WTC11 (cell line): ENCODE data around the gene ANO2. TPM values are rescaled to one million over a fixed set of nuclear protein-coding genes. Genes with fewer than 3 reads are reported as not detected.

ENCODE experiments used
- ATAC-seq: fragments of 200-7000 bp; cut with Tn5 transposase; 2 replicates; pipeline ENCODE4 v1.10.0; 2021; ENCODE audit warnings: mild to moderate bottlenecking, moderate library complexity
- CTCF ChIA-PET: fragments of 300-600 bp; sonication (Branson Sonifier 250); formaldehyde crosslinking; loops from one replicate; lab custom pipeline; 2021; ENCODE audit warnings: antibody characterized with exemption; lab: Charles Lee
- POLR2A ChIA-PET: fragments of 350-600 bp; sonication (Branson Sonifier 250); formaldehyde crosslinking; loops from one replicate; lab custom pipeline; 2021; ENCODE audit warnings: antibody characterized with exemption; lab: Charles Lee
- DNase-seq: peaks from one replicate; pipeline ENCODE4 v3.0.0; 2021; ENCODE audit warnings: low spot score
- H3K27ac Mint-ChIP-seq: 2 replicates; pipeline ENCODE4 v1.8.0; 2021; ENCODE audit warnings: mixed read lengths
- H3K27me3 Mint-ChIP-seq: 2 replicates; pipeline ENCODE4 v1.8.0; 2021; ENCODE audit warnings: low read depth, mild to moderate bottlenecking, moderate library complexity, mixed read lengths
- H3K36me3 Mint-ChIP-seq: 2 replicates; pipeline ENCODE4 v1.8.0; 2021; ENCODE audit warnings: mixed read lengths
- H3K4me1 Mint-ChIP-seq: 2 replicates; pipeline ENCODE4 v1.8.0; 2022; ENCODE audit warnings: mixed read lengths
- H3K4me3 Mint-ChIP-seq: 2 replicates; pipeline ENCODE4 v1.8.0; 2021; ENCODE audit warnings: mild to moderate bottlenecking, moderate library complexity, mixed read lengths
- H3K9me3 Mint-ChIP-seq: 2 replicates; pipeline ENCODE4 v1.8.0; 2021; ENCODE audit warnings: mixed read lengths
- AR ChIP-seq: fragments of 250-450 bp; sonication (Bioruptor Pico); IDR thresholded peaks from 2 replicates; pipeline ENCODE4 v1.9.0; 2021; ENCODE audit warnings: mild to moderate bottlenecking
- ATF3 ChIP-seq: sonication (generic); formaldehyde crosslinking; conservative IDR thresholded peaks from 2 replicates; pipeline ENCODE4 v1.8.1; 2022; ENCODE audit warnings: mild to moderate bottlenecking, missing genetic modification reagents
- ATF6 ChIP-seq: sonication (generic); formaldehyde crosslinking; IDR thresholded peaks from 2 replicates; pipeline ENCODE4 v1.8.1; 2023; ENCODE audit warnings: mild to moderate bottlenecking, missing genetic modification reagents
- CREB1 ChIP-seq: sonication (generic); formaldehyde crosslinking; IDR thresholded peaks from 2 replicates; pipeline ENCODE4 v1.8.0; 2023; ENCODE audit warnings: mild to moderate bottlenecking, missing genetic modification reagents
- ELF4 ChIP-seq: sonication (generic); formaldehyde crosslinking; IDR thresholded peaks from 2 replicates; pipeline ENCODE4 v1.8.1; 2022; ENCODE audit warnings: low read depth, mild to moderate bottlenecking, moderate library complexity, missing genetic modification reagents
- ERG ChIP-seq: fragments of 250-450 bp; sonication (Bioruptor Pico); IDR thresholded peaks from 2 replicates; pipeline ENCODE4 v1.8.0; 2021; ENCODE audit warnings: mild to moderate bottlenecking
- IRF1 ChIP-seq: sonication (generic); formaldehyde crosslinking; IDR thresholded peaks from 2 replicates; pipeline ENCODE4 v1.8.0; 2023; ENCODE audit warnings: missing genetic modification reagents
- JAZF1 ChIP-seq: fragments of 250-450 bp; sonication (Bioruptor Pico); IDR thresholded peaks from 2 replicates; pipeline ENCODE4 v1.9.0; 2021; ENCODE audit warnings: moderate library complexity, mild to moderate bottlenecking, inconsistent platforms
- MYBL2 ChIP-seq: sonication (generic); formaldehyde crosslinking; IDR thresholded peaks from 2 replicates; pipeline ENCODE4 v1.8.1; 2023; ENCODE audit warnings: mild to moderate bottlenecking, moderate library complexity, missing genetic modification reagents
- NFATC4 ChIP-seq: fragments of 250-450 bp; sonication (Bioruptor Pico); IDR thresholded peaks from 2 replicates; pipeline ENCODE4 v1.9.0; 2021; ENCODE audit warnings: mild to moderate bottlenecking
- NFE2L1 ChIP-seq: sonication (generic); formaldehyde crosslinking; IDR thresholded peaks from 2 replicates; pipeline ENCODE4 v1.8.1; 2023; ENCODE audit warnings: missing genetic modification reagents
- NFYB ChIP-seq: sonication (generic); formaldehyde crosslinking; conservative IDR thresholded peaks from 2 replicates; pipeline ENCODE4 v1.8.0; 2022; ENCODE audit warnings: low read depth, missing genetic modification reagents
- PRRX2 ChIP-seq: fragments of 250-450 bp; sonication (Bioruptor Pico); IDR thresholded peaks from 2 replicates; pipeline ENCODE4 v1.8.0; 2021; ENCODE audit warnings: mild to moderate bottlenecking
- SMAD3 ChIP-seq: sonication (generic); formaldehyde crosslinking; IDR thresholded peaks from 2 replicates; pipeline ENCODE4 v1.8.0; 2022; ENCODE audit warnings: missing genetic modification reagents, mild to moderate bottlenecking, borderline replicate concordance
- USF1 ChIP-seq: sonication (generic); formaldehyde crosslinking; IDR thresholded peaks from 2 replicates; pipeline ENCODE4 v1.8.0; 2022; ENCODE audit warnings: mild to moderate bottlenecking, missing genetic modification reagents
- USF2 ChIP-seq: sonication (generic); formaldehyde crosslinking; IDR thresholded peaks from 2 replicates; pipeline ENCODE4 v1.8.1; 2023; ENCODE audit warnings: mild to moderate bottlenecking, missing genetic modification reagents, moderate library complexity
- ZNF138 ChIP-seq: sonication (generic); formaldehyde crosslinking; conservative IDR thresholded peaks from 2 replicates; pipeline ENCODE4 v1.8.1; 2022; ENCODE audit warnings: mild to moderate bottlenecking, moderate library complexity, missing genetic modification reagents
- ZNF281 ChIP-seq: sonication (generic); formaldehyde crosslinking; IDR thresholded peaks from 2 replicates; pipeline ENCODE4 v1.8.0; 2023; ENCODE audit warnings: mild to moderate bottlenecking, missing genetic modification reagents
- ZNF396 ChIP-seq: fragments of 250-450 bp; sonication (Bioruptor Pico); IDR thresholded peaks from 2 replicates; pipeline ENCODE4 v1.8.0; 2021; ENCODE audit warnings: mild to moderate bottlenecking, moderate library complexity, borderline replicate concordance
- ZSCAN18 ChIP-seq: fragments of 250-450 bp; sonication (Bioruptor Pico); IDR thresholded peaks from 2 replicates; pipeline ENCODE4 v2.1.2; 2022; ENCODE audit warnings: mild to moderate bottlenecking, moderate library complexity
- total RNA-seq: library from RNA; stranded (reverse); gene quantifications from 3 replicates; pipeline ENCODE4 v1.2.3, GENCODE V29; 2021

ANO2 gene
- total RNA-seq, 1 experiment from 2014 or later: 2.8 TPM

GRCh38 chr12:5742258-5742657 is 202.8 kb downstream of the ANO2 start:
- POLR2A ChIA-PET: no interaction called here
- H3K27ac Mint-ChIP-seq: no peak overlapping the region; the same call in 1 of the 2 replicates

More at GRCh38 chr12:5742258-5742657, 202.8 kb downstream of the ANO2 start:
- Mint-ChIP-seq H3K27me3 (no peaks in the 10 kb centered on the region), H3K9me3 (no peaks in the 10 kb centered on the region), H3K4me1 (no peaks in the 10 kb centered on the region), H3K4me3 (no peak overlapping the region), H3K36me3 (no peaks in the 10 kb centered on the region)
- no peak for TF ChIP-seq ATF3 (CRISPR knock-in tag)
- no peak for TF ChIP-seq SMAD3 (CRISPR knock-in tag)
- TF ChIP-seq NFYB (CRISPR knock-in tag): no peak
- TF ChIP-seq USF2 (CRISPR knock-in tag): no peak
- no peak for TF ChIP-seq ZNF281 (CRISPR knock-in tag)
- no peak for TF ChIP-seq PRRX2 (CRISPR knock-in tag)
- no peak for TF ChIP-seq MYBL2 (CRISPR knock-in tag)
- no peak for TF ChIP-seq AR
- TF ChIP-seq IRF1 (CRISPR knock-in tag): no peak
- TF ChIP-seq JAZF1 (CRISPR knock-in tag): no peak
- no peak for TF ChIP-seq CREB1 (CRISPR knock-in tag)
- TF ChIP-seq NFE2L1: no peak
- no peak for TF ChIP-seq ZNF396 (CRISPR knock-in tag)
- TF ChIP-seq ELF4 (CRISPR knock-in tag): no peak
- no peak for TF ChIP-seq USF1 (CRISPR knock-in tag)
- TF ChIP-seq ZNF138 (CRISPR knock-in tag): no peak
- no peak for TF ChIP-seq ZSCAN18 (CRISPR knock-in tag)
- TF ChIP-seq ATF6 (CRISPR knock-in tag): no peak
- TF ChIP-seq ERG (CRISPR knock-in tag): no peak
- TF ChIP-seq NFATC4 (CRISPR knock-in tag): no peak
- ATAC-seq (no peak), DNase-seq (no peak)
- CTCF ChIA-PET: interaction anchor here (0.9 kb wide), 1 partner anchor 296 kb away, joined by 3 read pairs; no protein-coding TSS in a partner anchor
